COLO829 (cell line): ENCODE results near the gene TMEM178B.

ENCODE experiments used
- DNase-seq: peaks from one replicate; pipeline ENCODE4 v3.0.0; 2012; ENCODE audit warnings: low spot score

TMEM178B gene

GRCh38 chr7:141475679-141476078 is 401.8 kb downstream of the TMEM178B start:
- DNase-seq, result no peak

DNA sequence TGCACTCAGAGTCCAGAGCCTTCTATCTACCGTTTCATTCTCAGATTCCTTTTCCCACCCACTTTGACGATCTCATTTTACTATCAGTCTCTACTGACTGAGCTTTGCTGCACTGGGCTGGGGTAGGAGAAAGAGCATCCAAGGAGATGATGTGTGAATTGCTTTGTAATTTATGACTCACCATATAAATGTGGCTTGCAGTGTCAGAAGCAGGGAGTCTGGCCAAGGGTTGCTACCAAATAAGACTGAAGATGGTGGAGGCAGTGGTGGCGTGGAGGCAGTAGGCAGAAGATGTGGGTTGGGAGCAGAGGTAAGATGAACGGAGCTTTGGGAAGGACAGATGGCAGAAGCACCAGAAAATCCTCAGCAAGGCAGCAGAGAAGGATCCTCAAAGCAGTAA is 404.0 kb downstream of the TMEM178B start:
- no peak for DNase-seq

GRCh38 chr7:141478845-141479244 is 405.0 kb downstream of the TMEM178B start:
- DNase-seq, result no peak

GRCh38 chr7:141480953-141481352 is 407.1 kb downstream of the TMEM178B start:
- no peak for DNase-seq

DNA sequence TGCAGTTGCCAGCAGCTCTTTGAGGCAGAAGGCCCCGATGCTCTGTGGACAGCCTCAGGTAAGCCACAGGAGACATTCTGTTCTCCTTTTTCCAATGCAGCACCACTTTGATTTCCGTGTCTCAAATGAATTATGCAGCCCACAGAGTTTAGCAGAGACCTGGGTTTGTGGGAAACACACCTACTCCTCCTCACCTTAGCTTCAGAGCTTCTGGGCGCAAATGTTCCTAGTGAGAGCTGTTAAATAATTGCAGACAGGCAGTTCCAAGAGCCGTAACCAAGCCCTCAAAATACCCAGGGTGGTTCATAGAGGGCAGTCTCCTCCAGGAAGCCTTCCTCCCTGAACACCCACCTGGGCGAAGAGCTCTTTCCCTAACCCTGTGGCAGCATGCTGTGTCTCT is 408.1 kb downstream of the TMEM178B start:
- no peak for DNase-seq

- no peak for DNase-seq
These were observed 409.2 kb downstream of the TMEM178B start for GRCh38 chr7:141483044-141483443.

GRCh38 chr7:141484907-141485306 is 411.0 kb downstream of the TMEM178B start:
- no peak for DNase-seq

GRCh38 chr7:141486959-141487358 is 413.1 kb downstream of the TMEM178B start:
- DNase-seq, result no peak

DNA sequence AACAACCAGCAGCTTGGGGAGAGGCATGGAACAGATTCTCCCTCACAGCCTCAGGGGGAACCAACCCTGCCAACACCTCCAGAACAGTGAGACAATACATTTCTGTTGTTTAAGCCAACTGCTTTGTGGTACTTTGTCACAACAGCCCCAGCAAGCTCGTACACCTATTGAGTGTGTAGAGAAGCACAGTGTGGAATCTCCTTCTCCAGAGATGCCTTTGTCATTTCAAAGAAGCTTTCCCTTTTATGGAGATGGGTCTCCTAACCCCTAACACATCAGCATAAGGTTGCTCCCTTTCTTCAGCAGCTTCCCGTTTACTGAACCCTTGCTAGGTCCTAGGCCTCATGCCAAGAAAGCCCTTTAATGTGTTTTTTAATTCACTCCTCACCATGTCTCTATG is 416.6 kb downstream of the TMEM178B start:
- DNase-seq, result no peak

DNA sequence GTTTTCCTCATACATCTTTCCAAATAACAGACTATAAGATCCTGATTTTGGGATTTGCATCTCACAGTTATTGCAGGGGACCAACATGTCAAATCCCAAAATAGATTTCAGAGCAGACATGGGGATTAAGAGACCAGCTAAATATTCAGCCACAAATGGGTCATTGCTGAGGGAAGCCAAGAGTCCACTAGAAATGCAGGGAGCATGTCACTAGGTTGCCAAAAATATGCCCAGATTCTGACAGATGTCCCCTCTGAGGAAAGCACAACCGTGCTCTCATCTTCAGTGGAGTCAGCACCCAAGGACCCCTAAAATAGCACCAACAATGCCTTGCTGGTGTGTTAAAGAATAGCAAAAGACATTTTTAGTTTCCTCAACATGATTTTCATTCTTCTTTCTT is 421.2 kb downstream of the TMEM178B start:
- DNase-seq, result no peak

GRCh38 chr7:141497391-141497790 is 423.5 kb downstream of the TMEM178B start:
- DNase-seq, result no peak

GRCh38 chr7:141500608-141501007 is 426.7 kb downstream of the TMEM178B start:
- no peak for DNase-seq

GRCh38 chr7:141501451-141501850 is 427.6 kb downstream of the TMEM178B start:
- DNase-seq, result no peak

- no peak for DNase-seq
These were observed 437.4 kb downstream of the TMEM178B start for GRCh38 chr7:141511316-141511675.

- no peak for DNase-seq
These were observed 438.0 kb downstream of the TMEM178B start for GRCh38 chr7:141511676-141512396.

DNA sequence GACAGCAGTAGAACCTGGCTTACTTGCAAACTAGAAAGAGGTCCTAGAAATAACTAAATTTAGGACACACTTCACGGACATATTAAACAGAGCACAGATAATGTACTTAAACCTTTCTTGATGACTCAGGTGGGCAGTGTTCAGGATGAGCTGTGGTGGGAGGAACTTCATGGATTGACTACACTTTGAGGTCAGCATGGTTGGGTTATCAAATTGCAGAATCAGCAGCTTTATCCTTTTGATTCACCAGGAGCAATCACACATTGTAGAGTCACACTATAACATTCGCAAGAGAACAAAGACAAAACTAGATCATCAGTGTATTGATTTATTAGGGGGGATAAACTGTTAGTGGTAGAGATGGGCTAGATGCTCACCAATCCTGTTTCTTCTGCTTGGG is 438.7 kb downstream of the TMEM178B start:
- no peak for DNase-seq

- DNase-seq, result no peak
These were observed 439.9 kb downstream of the TMEM178B start for GRCh38 chr7:141513720-141514119.

GRCh38 chr7:141515941-141516340 is 442.1 kb downstream of the TMEM178B start:
- no peak for DNase-seq

DNA sequence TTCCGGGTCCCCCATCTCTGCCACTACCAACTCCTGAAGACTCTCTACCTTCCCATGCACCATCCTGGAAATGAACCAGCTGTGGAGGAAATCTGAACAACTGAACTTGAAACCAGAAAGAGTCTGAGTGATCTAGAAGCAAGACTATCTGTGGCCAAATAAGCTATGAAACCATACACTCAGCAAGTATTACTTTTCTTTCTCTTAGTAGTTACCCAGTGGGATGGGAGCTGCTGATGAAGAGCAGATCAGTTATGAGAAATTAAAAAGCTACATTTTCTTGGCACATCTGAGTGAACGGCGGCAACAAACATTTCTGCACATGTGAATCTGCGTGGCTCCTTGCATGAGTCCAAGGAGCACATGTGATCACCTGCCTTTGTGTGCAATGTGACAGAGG is 445.8 kb downstream of the TMEM178B start:
- no peak for DNase-seq

- DNase-seq, result no peak
These were observed 448.9 kb downstream of the TMEM178B start for GRCh38 chr7:141522657-141523342.

GRCh38 chr7:141525973-141526514 is 452.2 kb downstream of the TMEM178B start:
- DNase-seq, result no peak

DNA sequence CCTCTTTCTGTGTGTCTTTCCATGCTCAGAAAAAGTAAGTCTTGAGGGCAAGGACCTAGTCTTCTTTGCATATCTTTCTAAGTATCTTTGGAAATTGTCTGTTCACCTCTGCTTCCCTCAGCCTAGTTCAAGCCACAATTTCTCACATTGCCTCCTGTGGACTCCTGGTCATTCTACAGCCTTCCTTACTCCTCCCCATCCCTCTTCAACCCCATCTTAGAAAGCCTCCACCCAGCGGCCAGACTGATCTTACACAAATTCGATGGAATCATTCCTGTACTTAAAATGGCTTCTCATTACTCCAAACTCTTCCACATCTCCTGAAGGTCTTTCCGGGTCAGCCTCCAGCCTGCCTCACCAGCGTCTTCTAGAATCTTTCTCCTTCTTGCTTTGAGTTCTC is 453.2 kb downstream of the TMEM178B start:
- no peak for DNase-seq

GRCh38 chr7:141528399-141528798 is 454.5 kb downstream of the TMEM178B start:
- no peak for DNase-seq
